ENCODE measurements around the gene DMXL2.
"Not testable (repeated sequence)": the region's sequence is repeated elsewhere in the genome, so short reads cannot be mapped to it uniquely, and the experiment has no call there.

Gene DMXL2

GRCh38 chr15:51613951-51614350 lies 8.6 kb downstream of the DMXL2 start:
- DNase-seq (ENCODE audit: extremely low read depth, low read depth), result no peak
- TF ChIP-seq CTCF (IDR thresholded peaks at IDR 0.05; ENCODE audit: low read depth, low read length, missing control alignments), result no peak
- no peak overlapping the region for H3K4me3 ChIP-seq (replicated peaks; ENCODE audit: low read depth, low read length)

- H3K4me3 ChIP-seq (replicated peaks; ENCODE audit: low read depth, low read length); DNase-seq (ENCODE audit: extremely low read depth, low read depth): not testable (repeated sequence)
Observed at GRCh38 chr15:51612669-51613068, 9.9 kb downstream of the DMXL2 start.

- not testable (repeated sequence) for H3K4me3 ChIP-seq (replicated peaks; ENCODE audit: low read depth, low read length); DNase-seq (ENCODE audit: extremely low read depth, low read depth)
Observed at GRCh38 chr15:51603462-51603948, 19.1 kb downstream of the DMXL2 start.

GRCh38 chr15:51603002-51603401 lies 19.6 kb downstream of the DMXL2 start:
- no peak overlapping the region for H3K4me3 ChIP-seq (replicated peaks; ENCODE audit: low read depth, low read length)
- TF ChIP-seq CTCF (IDR thresholded peaks at IDR 0.05; ENCODE audit: low read depth, low read length, missing control alignments), result no peak
- DNase-seq (ENCODE audit: extremely low read depth, low read depth), result no peak

- no peak overlapping the region for H3K4me3 ChIP-seq (replicated peaks; ENCODE audit: low read depth, low read length)
- DNase-seq (ENCODE audit: extremely low read depth, low read depth), result no peak
- TF ChIP-seq CTCF (IDR thresholded peaks at IDR 0.05; ENCODE audit: low read depth, low read length, missing control alignments), result no peak
Observed at GRCh38 chr15:51602484-51602883, 20.1 kb downstream of the DMXL2 start.

GRCh38 chr15:51601801-51602200 lies 20.8 kb downstream of the DMXL2 start:
- TF ChIP-seq CTCF (IDR thresholded peaks at IDR 0.05; ENCODE audit: low read depth, low read length, missing control alignments), result no peak
- H3K4me3 ChIP-seq (replicated peaks; ENCODE audit: low read depth, low read length), result no peak overlapping the region
- DNase-seq (ENCODE audit: extremely low read depth, low read depth), result no peak

- no peak for DNase-seq (ENCODE audit: extremely low read depth, low read depth)
- TF ChIP-seq CTCF (IDR thresholded peaks at IDR 0.05; ENCODE audit: low read depth, low read length, missing control alignments), result no peak
- H3K4me3 ChIP-seq (replicated peaks; ENCODE audit: low read depth, low read length), result no peak overlapping the region
Observed at GRCh38 chr15:51600114-51600513, 22.5 kb downstream of the DMXL2 start.

- DNase-seq (ENCODE audit: extremely low read depth, low read depth), result no peak
- TF ChIP-seq CTCF (IDR thresholded peaks at IDR 0.05; ENCODE audit: low read depth, low read length, missing control alignments), result no peak
- no peak overlapping the region for H3K4me3 ChIP-seq (replicated peaks; ENCODE audit: low read depth, low read length)
Observed at GRCh38 chr15:51589881-51590568, 32.5 kb downstream of the DMXL2 start.
